ENCODE results near the gene TTLL5. TPM values are rescaled to one million over a fixed set of nuclear protein-coding genes. Genes with fewer than 3 reads are reported as not detected.

TTLL5 gene
- total and polyA plus RNA-seq, 9 of the 15 experiments (the other 6 are each of a cell fraction or from before 2014, with no cell fraction given) = 4.1 to 18.9 (median 12.6) TPM

DNA sequence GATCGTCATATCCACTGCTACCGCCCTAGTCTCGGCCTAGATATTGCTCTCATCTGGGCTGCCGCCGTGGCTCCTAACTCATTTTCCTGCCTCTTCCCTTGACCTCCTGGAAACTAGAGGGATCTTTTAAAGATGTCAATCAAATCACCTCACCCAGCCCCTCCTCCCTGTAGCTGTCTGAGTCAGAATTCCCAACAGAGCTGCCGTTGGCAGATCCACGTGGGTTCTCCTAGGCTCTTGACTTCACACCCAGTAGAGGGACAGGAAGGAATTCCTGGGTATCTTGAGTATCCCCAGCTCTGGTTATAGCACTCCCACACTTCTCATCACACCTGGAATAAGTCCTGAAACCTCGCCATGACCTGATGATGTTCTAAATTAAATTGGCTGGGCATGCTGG lies 308.8 kb downstream of the TTLL5 start:
- Histone ChIP-seq H3K79me2 (ENCODE audit: control insufficient read depth, insufficient read depth, low read length) (no peaks in the 10 kb centered on the region), H2AFZ (ENCODE audit: low read depth, low read length) (no peak overlapping the region), H3K9me1 (ENCODE audit: control insufficient read depth, insufficient read depth, low read length) (no peaks in the 10 kb centered on the region), H3K9ac (ENCODE audit: insufficient read depth in 1 of 2, low read depth in 2 of 2, low read length in 2 of 2) (no peak overlapping the region), H3K4me3 (no peak overlapping the region), H3K27ac (ENCODE audit: extremely low read depth, low read depth, low read length) (no peak overlapping the region), H3K9me3 (replicated peaks; ENCODE audit: control insufficient read depth, insufficient read depth, low read depth, low read length) (no peaks in the 10 kb centered on the region), H3K4me1 (replicated peaks in 1 of 2; ENCODE audit: control insufficient read depth in 2 of 2, insufficient read depth in 2 of 2, low read length in 2 of 2) (no peaks in the 10 kb centered on the region), H3K36me3 (ENCODE audit: control insufficient read depth, insufficient read depth, low read length) (no peaks in the 10 kb centered on the region), H3K4me2 (ENCODE audit: insufficient read depth, low read length) (no peak overlapping the region), H3K27me3 (ENCODE audit: control insufficient read depth in 2 of 2, insufficient read depth in 2 of 2, low read length in 2 of 2) (no peaks in the 10 kb centered on the region), H4K20me1 (replicated peaks; ENCODE audit: control insufficient read depth, insufficient read depth, low read length) (no peaks in the 10 kb centered on the region)
- POLR2A ChIA-PET = no interaction called here
- 64% methylated on average over 5 of the region's 8 CpGs for WGBS (ENCODE audit: insufficient coverage, low coverage, missing lambda C conversion rate)
- in situ Hi-C loops (cut with MboI) = loop anchor here (10.0 kb wide), 1 partner anchor 165 kb away; no protein-coding TSS in a partner anchor
- intact Hi-C loops (cut with micrococcal nuclease) = no loop called here
- DNase-seq (ENCODE audit: extremely low read depth in 1 of 4, low spot score in 3 of 4) (no peak), FAIRE-seq (no peak), ATAC-seq (no peak)
- no TSS peak for BruUV-seq (replicated peaks)
- CTCF ChIA-PET (ENCODE audit: low intra/inter-chr PET ratio) = no interaction called here
- TF ChIP-seq, protein P1, sequence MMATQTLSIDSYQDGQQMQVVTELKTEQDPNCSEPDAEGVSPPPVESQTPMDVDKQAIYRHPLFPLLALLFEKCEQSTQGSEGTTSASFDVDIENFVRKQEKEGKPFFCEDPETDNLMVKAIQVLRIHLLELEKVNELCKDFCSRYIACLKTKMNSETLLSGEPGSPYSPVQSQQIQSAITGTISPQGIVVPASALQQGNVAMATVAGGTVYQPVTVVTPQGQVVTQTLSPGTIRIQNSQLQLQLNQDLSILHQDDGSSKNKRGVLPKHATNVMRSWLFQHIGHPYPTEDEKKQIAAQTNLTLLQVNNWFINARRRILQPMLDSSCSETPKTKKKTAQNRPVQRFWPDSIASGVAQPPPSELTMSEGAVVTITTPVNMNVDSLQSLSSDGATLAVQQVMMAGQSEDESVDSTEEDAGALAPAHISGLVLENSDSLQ (IDR thresholded peaks at IDR 0.05) = peak; percentile 44
- TF ChIP-seq ZNF253 (CRISPR knock-in tag; conservative IDR thresholded peaks at IDR 0.05) = no peak

DNA sequence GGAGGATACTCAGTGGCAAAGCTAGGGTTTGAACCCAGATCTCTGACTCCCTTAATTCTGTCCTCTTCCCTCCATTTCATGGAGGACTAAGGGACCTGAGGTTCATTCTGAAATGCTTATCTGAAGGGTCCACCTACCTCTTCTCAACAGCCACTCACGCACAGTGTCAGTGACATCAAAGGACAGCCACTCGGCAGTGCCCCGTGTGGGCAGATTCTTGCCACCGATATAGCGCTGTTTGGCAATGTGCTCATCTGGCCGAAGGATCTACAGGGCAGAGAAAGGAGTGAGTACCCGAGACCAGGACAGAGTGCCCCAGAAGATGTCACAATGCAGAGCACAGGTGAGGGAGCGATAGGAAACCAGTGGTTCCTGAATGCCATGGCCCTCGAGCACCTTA lies 309.9 kb downstream of the TTLL5 start:
- no peaks in the 10 kb centered on the region for H3K36me3 ChIP-seq (ENCODE audit: control insufficient read depth, insufficient read depth, low read length)
- no peak overlapping the region for H2AFZ ChIP-seq (ENCODE audit: low read depth, low read length)
- ChIA-PET CTCF (ENCODE audit: low intra/inter-chr PET ratio) (no interaction called here), POLR2A (no interaction called here)
- no peak for ATAC-seq
- no peak overlapping the region for H3K9ac ChIP-seq (ENCODE audit: insufficient read depth in 1 of 2, low read depth in 2 of 2, low read length in 2 of 2)
- intact Hi-C loops (cut with micrococcal nuclease) = no loop called here
- 61% methylated on average over 8 of the region's 9 CpGs for WGBS (ENCODE audit: insufficient coverage, low coverage, missing lambda C conversion rate)
- no peaks in the 10 kb centered on the region for H4K20me1 ChIP-seq (replicated peaks; ENCODE audit: control insufficient read depth, insufficient read depth, low read length)
- in situ Hi-C loops (cut with MboI) = loop anchor here (10.0 kb wide), 1 partner anchor 166 kb away; no protein-coding TSS in a partner anchor
- no peak overlapping the region for H3K27ac ChIP-seq (ENCODE audit: extremely low read depth, low read depth, low read length)
- no peaks in the 10 kb centered on the region for H3K9me1 ChIP-seq (ENCODE audit: control insufficient read depth, insufficient read depth, low read length)
- BruUV-seq (replicated peaks) = no TSS peak
- no peak for DNase-seq (ENCODE audit: extremely low read depth in 1 of 4, low spot score in 3 of 4)
- no peaks in the 10 kb centered on the region for H3K27me3 ChIP-seq (ENCODE audit: control insufficient read depth in 2 of 2, insufficient read depth in 2 of 2, low read length in 2 of 2)
- no peaks in the 10 kb centered on the region for H3K79me2 ChIP-seq (ENCODE audit: control insufficient read depth, insufficient read depth, low read length)
- FAIRE-seq = no peak
- H3K4me2 ChIP-seq (ENCODE audit: insufficient read depth, low read length) = no peak overlapping the region
- H3K4me1 ChIP-seq (replicated peaks in 1 of 2; ENCODE audit: control insufficient read depth in 2 of 2, insufficient read depth in 2 of 2, low read length in 2 of 2) = no peaks in the 10 kb centered on the region
- H3K9me3 ChIP-seq (replicated peaks; ENCODE audit: control insufficient read depth, insufficient read depth, low read depth, low read length) = no peaks in the 10 kb centered on the region
- H3K4me3 ChIP-seq = no peak overlapping the region
- TF ChIP-seq BDP1 (IDR thresholded peaks at IDR 0.05; ENCODE audit: insufficient read depth, insufficient read length) = no peak
- TF ChIP-seq FOXK1 (CRISPR knock-in tag; IDR thresholded peaks at IDR 0.05; ENCODE audit: borderline replicate concordance) = no peak
- TF ChIP-seq, protein P2, sequence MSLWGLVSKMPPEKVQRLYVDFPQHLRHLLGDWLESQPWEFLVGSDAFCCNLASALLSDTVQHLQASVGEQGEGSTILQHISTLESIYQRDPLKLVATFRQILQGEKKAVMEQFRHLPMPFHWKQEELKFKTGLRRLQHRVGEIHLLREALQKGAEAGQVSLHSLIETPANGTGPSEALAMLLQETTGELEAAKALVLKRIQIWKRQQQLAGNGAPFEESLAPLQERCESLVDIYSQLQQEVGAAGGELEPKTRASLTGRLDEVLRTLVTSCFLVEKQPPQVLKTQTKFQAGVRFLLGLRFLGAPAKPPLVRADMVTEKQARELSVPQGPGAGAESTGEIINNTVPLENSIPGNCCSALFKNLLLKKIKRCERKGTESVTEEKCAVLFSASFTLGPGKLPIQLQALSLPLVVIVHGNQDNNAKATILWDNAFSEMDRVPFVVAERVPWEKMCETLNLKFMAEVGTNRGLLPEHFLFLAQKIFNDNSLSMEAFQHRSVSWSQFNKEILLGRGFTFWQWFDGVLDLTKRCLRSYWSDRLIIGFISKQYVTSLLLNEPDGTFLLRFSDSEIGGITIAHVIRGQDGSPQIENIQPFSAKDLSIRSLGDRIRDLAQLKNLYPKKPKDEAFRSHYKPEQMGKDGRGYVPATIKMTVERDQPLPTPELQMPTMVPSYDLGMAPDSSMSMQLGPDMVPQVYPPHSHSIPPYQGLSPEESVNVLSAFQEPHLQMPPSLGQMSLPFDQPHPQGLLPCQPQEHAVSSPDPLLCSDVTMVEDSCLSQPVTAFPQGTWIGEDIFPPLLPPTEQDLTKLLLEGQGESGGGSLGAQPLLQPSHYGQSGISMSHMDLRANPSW (CRISPR knock-in tag; IDR thresholded peaks at IDR 0.05) = no peak
- no peak for TF ChIP-seq HDAC2 (IDR thresholded peaks at IDR 0.05)
- TF ChIP-seq HEY1 (CRISPR knock-in tag; IDR thresholded peaks at IDR 0.05; ENCODE audit: borderline replicate concordance) = no peak
- no peak for TF ChIP-seq PTRF (tag; IDR thresholded peaks at IDR 0.05)
- no peak for TF ChIP-seq ZNF76 (CRISPR knock-in tag; IDR thresholded peaks at IDR 0.05; ENCODE audit: borderline replicate concordance)
- no peak for TF ChIP-seq TSC22D4 (tag; IDR thresholded peaks at IDR 0.05)
